Urothelium cell line (cell line): Measurements from ENCODE around the gene ZNF286A.
"Not testable (repeated sequence)": the region's sequence is repeated elsewhere in the genome, so short reads cannot be mapped to it uniquely, and the experiment has no call there.

ENCODE experiments used
- DNase-seq: peaks from one replicate; pipeline ENCODE4 v3.0.0; 2011; ENCODE audit warnings: low spot score, mixed read lengths
- FAIRE-seq: peaks from 2 replicates; lab custom pipeline; 2011; peaks lifted over from hg19 to GRCh38; lab: Jason Lieb, UNC

The ZNF286A gene

DNA sequence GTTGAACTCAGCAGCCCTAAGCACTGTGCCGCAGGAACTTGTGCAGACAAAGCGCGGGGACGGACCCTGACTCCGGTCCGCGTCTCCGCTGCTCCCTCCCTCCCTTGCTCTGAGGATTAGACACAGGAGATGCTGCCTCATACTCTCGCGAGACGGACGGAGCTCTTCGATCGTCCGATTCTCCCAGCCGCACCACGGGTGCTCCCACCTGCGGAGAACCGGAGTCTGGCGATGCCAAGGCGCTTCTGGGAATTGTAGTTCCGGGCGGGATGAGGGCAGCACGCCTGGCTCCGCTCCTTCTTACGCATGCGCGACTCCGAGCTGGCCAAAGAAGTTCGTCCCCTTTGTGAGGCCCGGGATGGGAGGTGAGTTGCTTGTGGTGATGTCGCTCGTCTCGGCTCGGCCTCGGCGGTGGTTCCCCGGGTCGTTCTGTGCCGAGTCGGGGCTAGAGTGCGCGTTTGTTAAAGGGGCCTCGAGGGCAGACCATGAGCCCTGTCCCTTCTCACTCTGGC lies at the start of gene ZNF286A:
Gene ZNF286A (plus strand): TSS at position 340 of the 512 bp plus-strand sequence. CDS start 578 bp downstream, outside the sequence.
- FAIRE-seq = not testable (repeated sequence)
- DNase-seq = peak; percentile 95

DNA sequence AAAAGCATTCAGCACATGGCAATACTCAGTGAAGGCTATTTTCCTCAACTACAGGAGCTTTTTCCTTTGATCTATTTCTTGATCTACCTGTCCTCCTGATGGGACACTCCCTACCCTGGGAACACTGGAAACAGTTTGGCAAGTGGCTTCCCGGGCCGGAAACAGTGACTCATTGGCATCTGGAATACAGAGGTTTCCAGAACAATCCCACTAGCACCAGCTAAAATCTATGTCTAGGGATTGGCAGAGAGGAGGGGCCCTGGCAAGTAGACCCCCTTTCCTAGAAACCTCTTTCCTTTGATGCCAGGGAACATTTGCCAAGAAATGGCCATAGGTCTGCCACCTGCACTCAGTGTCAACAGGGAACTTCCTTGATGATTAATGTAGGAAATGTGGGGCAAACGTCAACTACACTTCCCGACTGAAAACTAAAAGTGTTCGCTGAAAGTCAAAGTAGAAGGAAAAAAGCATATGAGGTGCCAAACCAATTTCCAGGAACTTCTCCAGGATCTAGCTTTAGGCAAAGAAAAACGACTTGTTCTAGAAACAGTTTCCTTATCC lies 49.6 kb upstream of the ZNF286A start:
- no peak for FAIRE-seq
- peak; percentile 31 for DNase-seq

DNA sequence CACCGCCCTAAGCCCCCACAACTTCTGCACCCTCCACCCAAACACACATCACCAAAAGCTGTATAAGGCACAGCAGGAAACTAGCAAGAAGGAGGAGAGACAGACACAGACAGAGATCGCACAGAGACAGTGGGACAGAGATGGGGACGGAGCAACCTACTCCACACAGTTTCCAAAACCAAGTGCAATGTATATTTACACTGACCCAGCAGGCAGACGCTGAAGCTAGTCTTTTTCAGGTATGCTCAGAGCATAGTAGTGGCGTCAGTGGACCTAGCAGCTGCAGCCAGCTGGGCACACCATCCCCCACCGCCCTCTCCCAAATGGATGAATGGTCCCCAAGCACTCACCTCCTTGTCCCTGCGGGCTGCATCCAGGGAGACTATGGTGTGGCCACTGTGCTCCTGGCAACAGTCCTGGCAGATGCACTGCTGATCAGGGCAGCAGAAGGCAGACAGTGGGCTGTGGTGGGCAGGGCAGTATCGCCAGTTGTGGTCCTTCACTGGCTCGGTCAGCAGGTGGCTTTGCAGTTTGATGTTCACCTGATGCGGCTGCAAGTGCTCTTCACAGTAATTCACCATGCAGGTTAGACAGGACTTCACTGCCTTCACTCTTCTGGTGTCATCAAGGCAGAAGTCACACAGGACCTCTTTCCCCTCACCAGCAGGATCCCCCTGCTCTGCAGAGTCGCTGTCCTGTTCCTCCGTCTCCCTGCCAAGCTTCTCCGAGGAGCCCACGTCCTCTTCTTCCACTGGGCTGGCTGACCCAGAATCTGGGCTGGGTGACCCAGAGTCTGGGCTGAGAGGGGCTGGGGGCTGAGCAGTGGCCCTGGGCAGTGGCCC lies 48.6 kb upstream of the ZNF286A start:
- no peak for DNase-seq
- no peak for FAIRE-seq

DNA sequence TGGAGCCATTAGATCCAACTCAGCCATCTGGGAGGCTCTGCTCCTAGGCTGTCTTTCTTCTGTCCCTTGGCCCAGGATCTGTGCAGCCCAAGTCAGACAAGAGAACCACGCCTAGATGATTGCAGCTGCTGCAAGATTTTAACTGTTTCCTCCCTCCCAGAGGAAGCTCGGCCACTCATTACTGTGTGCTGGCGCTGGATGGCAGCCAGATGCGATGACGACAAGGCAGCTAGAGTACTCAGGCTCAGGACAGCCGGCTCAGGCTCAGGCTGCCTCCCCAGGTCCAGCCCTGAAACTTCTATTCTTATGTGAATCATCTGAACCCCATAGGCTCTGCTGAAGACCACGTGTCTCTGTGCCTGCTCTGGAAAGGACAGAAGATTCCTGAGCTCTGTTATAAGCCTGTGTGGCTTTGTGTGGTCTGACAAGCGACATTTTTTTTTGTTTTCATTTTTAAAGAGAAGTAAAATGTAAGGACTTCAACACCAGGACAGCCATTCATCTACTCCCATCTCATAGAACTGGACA lies 47.9 kb upstream of the ZNF286A start:
- FAIRE-seq (no peak), DNase-seq (peak; percentile 89)

GRCh38 chr17:15652960-15653359 lies 46.6 kb upstream of the ZNF286A start:
- no peak for DNase-seq
- FAIRE-seq = no peak

DNA sequence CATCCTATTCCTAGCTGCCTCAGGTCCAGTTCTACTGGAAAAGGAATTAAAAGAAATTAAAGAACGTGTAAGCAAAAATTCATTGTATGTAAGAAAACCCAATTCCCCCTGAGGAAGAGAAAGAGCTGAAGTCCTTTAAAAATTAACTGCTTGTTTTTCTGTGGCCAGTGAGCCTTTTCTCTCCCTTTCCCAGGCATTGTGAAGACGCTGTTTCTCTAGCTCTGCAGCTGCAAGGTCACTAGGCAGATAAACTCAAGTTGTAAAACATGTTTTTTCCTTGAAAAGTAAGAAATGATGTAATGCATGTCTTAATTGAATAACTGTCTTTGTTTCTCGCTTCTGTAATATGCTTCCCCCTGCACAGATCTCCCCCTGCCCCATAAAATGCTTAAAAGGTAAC lies 45.2 kb upstream of the ZNF286A start:
- not testable (repeated sequence) for DNase-seq, FAIRE-seq

GRCh38 chr17:15654886-15655561 lies 44.5 kb upstream of the ZNF286A start:
- FAIRE-seq (no peak), DNase-seq (no peak)

DNA sequence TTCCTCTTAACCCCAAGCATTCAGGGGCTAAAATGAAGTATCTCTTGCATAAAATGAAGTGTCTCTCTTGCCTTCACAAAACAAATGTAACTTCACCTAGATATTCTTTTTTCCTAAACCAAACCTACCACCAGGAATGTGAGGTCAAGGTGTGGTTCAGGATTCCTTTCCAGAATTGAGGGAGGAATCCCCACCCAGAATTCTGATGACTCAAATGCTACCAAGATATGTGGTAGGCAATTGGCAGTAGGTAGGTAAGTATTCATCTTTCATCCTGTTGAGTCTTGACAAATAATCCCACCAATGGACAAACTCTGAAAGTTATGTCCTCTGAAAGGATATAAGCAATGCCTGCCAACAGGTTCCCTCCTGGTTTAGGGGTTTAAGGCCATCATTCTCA lies 41.7 kb upstream of the ZNF286A start:
- DNase-seq (peak; percentile 35), FAIRE-seq (no peak)

DNA sequence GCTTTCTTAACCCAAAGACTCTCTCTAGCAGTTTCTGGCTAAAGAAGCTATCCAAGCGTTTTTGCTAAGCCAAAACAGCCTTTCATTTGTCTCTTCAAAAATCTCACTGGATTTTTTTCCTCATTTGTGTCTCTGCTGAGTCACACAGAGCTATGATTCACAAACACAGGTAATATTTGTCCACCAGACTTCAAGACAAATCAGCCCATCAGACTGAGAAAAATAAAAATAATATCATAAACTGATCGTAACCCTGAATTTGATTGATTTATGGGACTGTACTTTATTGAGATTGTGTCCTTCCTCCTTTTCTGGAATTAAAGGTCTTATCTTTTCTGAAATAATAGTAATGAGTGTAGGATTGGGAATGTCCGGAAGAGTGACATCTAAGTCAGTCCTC lies 41.3 kb upstream of the ZNF286A start:
- FAIRE-seq = no peak
- no peak for DNase-seq

- FAIRE-seq (no peak), DNase-seq (no peak)
Observed at GRCh38 chr17:15659236-15659635, 40.3 kb upstream of the ZNF286A start.

- FAIRE-seq (no peak), DNase-seq (peak; percentile 39)
Observed at GRCh38 chr17:15659663-15660062, 39.9 kb upstream of the ZNF286A start.

DNA sequence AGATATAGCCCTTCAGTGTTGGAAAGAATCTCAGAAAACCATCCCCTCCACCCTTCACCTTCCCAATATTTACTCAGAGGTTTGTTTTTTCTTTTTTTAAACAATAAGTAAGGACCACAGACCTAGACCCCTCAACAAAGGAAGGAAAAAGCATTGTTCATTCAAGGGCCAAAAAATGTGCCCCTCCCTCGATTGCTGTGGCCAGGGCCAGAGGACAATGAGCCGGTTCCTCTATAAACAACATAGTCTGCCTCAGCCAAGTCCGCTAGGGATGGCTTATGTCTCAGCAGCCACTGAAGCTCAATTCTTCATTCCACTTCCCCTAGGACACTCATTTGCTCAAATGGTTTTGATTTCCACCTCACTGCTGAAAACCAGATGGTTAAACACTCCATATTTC lies 39.5 kb upstream of the ZNF286A start:
- FAIRE-seq (no peak), DNase-seq (no peak)

DNA sequence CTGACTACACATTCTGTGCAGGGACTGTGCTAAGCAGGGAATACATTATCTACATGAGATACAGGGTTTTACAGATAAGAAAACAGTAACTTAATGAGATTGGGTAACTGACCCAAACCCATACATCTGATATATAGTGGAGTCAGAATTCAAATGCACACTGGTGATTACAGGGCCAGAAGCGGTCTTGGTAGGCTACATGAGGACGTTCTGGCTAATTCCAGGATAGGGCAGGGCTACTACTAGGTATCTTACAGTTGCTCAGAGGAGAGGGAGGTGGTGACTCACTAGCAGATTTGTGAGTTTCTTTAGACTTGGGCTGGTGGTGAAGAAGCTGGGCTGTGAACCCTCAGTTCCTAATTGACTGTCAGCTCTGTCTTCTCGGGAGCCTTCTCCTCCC lies 36.9 kb upstream of the ZNF286A start:
- DNase-seq (no peak), FAIRE-seq (no peak)

GRCh38 chr17:15663176-15663575 lies 36.4 kb upstream of the ZNF286A start:
- FAIRE-seq = no peak
- DNase-seq = no peak

- DNase-seq (no peak), FAIRE-seq (no peak)
Observed at GRCh38 chr17:15663691-15664090, 35.9 kb upstream of the ZNF286A start.

DNA sequence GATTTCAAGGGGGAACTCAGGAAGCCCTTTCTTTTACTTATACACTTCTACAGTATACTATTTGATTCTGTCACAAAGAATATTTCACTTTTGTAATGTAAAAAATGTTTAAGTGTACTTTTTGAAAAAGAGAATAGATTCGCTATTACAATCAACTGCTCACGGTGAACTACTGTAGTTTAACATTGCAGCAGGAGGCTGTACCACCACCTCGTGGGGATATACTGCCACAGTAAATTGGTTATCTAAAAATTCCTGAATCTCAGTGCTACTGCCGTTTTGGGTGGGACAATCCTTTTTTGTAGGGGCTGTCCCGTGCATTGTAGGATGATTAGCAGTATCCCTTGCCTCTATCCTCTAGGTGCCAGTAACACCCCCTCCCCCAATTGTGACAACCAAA lies 30.0 kb upstream of the ZNF286A start:
- FAIRE-seq, DNase-seq: not testable (repeated sequence)

- FAIRE-seq, DNase-seq: not testable (repeated sequence)
Observed at GRCh38 chr17:15674640-15675039, 24.9 kb upstream of the ZNF286A start.

DNA sequence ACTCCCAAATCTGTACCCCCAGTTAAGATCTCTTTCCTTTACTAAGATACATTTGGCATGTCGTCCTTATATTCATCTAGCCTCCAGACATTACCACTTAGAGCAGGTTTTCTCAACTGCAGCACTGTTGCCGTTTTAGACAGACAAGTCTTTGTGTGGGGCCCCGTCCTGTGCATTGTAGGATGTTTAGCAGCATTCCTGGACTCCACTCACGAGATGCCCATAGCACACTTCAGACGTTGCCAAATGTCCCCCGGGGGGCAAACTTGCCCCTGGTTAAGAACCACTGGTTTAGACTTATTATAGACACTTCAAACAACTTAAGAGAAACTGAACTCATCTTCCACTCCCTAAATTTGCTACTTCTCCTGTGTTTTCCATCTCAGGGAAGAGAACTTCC lies 23.6 kb upstream of the ZNF286A start:
- DNase-seq, FAIRE-seq: not testable (repeated sequence)

DNA sequence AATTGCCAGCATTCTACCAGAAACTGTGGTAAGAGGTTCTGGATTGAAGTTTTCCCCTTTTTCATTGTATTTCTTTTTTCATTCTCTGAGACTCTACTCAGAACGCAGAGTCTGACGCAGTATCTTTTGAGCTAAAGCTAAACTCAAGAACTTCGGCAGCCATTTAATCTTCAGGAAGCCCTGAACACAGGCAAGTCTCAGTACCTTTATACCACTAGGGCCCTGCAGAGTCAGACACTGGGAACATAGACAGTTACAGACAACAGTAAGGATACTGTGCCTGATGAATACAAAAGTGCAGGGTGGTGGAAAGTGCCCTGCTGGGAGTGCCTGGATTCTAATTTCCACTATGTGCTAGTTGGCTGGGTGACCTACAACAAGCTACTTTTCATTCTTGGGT lies 16.4 kb upstream of the ZNF286A start:
- FAIRE-seq, DNase-seq: not testable (repeated sequence)

DNA sequence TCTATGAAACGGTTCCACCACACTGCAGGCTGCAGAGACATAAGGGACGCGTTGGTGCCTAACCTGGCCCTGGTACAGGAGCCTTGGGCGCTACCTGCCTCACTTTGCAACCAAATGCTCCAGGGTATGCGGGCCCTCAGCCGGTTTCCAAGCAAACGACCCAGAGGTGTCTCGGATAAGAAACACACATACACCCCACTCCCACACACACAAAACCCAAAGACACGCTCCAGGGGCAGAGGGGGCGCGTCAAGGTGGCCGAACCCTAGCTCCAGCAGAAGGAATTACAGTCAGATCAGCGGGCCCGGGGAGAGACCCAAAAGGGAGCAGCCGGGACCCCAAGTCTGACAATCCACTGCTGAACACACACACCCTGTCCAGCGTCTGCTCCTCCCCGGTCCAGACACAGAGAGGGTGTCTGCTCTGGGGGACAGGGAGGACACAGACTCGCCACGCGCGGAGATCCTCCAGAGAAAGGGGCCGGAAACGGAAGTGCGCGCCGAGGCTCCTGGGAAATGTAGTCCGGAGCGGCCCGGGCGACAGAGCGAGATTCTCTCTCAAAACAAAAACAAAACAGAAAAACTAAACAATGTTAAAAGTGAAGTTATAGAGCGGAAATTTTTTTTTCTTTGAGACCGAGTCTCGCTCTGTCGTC lies 15.6 kb upstream of the ZNF286A start, which contains the start of gene TRIM16:
Gene TRIM16 (minus strand): TSS at position 488 of the 655 bp plus-strand sequence. CDS start 32,702 bp downstream, outside the sequence.
- peak; percentile 40 for DNase-seq
- FAIRE-seq = not testable (repeated sequence)
